Transverse colon (tissue), 3 donors: ENCODE data around the gene SPEG.

ENCODE experiments used
- EP300 ChIP-seq: sonication (generic); formaldehyde crosslinking; IDR thresholded peaks from one replicate; pipeline ENCODE4 v1.6.1; 2017; ENCODE audit warnings: antibody characterized with exemption, low read depth
- POLR2A ChIP-seq: fragments of 450-650 bp; IDR thresholded peaks from one replicate; pipeline ENCODE4 v1.6.1; 2016; ENCODE audit warnings: antibody characterized with exemption, mild to moderate bottlenecking, moderate library complexity
- TF ChIP-seq, protein P1 (sequence below), 5 experiments: fragments of 200-600 bp in 3 of 5; fragments of 450-650 bp in 2 of 5; sonication (generic) in 3 of 5; IDR thresholded peaks; 1 replicate in 2 of 5; 2 replicates in 3 of 5; pipeline ENCODE4 v1.5.1; 2016 to 2017; ENCODE audit warnings: antibody characterized with exemption in 5 of 5, inconsistent platforms in 3 of 5, mild to moderate bottlenecking in 2 of 5, moderate library complexity in 1 of 5

DNA sequence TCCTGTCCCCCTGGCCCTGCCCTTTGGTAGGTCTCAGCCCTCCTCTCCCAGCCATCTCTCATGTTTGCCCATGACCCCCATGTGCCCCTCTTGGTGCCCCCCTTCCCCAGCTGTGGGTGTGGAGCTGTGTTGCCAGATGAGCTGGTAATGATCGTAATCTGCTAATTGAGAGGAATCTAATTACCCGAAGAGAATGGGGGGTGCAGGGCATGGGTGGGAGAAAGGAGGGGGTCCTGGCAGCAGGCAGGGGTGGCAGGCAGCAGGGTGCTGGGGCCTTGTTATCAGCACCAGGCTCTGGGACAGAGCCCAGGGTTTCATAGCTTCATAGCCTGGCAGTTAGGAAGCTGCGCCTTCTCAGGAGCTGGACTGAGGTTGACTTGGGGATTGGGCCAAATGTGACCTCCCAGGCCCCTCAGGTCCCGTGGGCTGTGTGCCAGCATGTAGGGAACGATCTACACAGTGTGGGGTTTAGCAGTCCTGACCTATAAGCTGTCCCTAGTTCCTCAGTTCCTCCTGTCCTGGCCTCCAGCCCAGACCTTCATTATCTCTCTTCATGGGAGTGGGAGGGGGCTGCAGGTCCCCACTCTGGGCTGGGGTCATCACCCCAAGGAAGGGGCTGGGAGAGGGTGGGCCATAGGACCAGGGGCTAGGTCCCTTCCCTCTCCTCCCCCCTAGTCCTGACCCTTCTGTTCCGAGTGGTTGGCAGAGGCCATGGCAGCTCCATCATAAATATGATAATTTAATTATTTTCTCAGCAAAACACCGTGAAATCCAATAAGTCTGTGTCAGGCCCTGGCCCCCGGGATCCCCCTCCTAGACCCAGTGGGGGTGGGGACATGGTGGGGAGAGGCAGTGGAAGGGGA, 73.2 kb downstream of the SPEG start:
- TF ChIP-seq, protein P1, sequence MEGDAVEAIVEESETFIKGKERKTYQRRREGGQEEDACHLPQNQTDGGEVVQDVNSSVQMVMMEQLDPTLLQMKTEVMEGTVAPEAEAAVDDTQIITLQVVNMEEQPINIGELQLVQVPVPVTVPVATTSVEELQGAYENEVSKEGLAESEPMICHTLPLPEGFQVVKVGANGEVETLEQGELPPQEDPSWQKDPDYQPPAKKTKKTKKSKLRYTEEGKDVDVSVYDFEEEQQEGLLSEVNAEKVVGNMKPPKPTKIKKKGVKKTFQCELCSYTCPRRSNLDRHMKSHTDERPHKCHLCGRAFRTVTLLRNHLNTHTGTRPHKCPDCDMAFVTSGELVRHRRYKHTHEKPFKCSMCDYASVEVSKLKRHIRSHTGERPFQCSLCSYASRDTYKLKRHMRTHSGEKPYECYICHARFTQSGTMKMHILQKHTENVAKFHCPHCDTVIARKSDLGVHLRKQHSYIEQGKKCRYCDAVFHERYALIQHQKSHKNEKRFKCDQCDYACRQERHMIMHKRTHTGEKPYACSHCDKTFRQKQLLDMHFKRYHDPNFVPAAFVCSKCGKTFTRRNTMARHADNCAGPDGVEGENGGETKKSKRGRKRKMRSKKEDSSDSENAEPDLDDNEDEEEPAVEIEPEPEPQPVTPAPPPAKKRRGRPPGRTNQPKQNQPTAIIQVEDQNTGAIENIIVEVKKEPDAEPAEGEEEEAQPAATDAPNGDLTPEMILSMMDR (IDR thresholded peaks at IDR 0.05) = no peak
- TF ChIP-seq POLR2A = no peak
- TF ChIP-seq EP300 = no peak
